Chondrocyte (in vitro differentiated cells): ENCODE measurements around the gene GPR63. TPM values are rescaled to one million over a fixed set of nuclear protein-coding genes. Genes with fewer than 3 reads are reported as not detected.

Experiments
- DNase-seq: peaks from one replicate; pipeline ENCODE4 v3.0.0; 2021; ENCODE audit warnings: mixed read lengths, low spot score
- H3K27ac Mint-ChIP-seq: one replicate; pipeline ENCODE4 v1.8.0; 2021; ENCODE audit warnings: mild to moderate bottlenecking, moderate library complexity, mixed read lengths; ENCODE audit not compliant: unreplicated experiment
- H3K27me3 Mint-ChIP-seq: 2 replicates; pipeline ENCODE4 v1.8.0; 2021; ENCODE audit warnings: low read depth, mixed read lengths
- H3K36me3 Mint-ChIP-seq: 2 replicates; pipeline ENCODE4 v1.8.0; 2021; ENCODE audit warnings: low read depth, mixed read lengths
- H3K4me1 Mint-ChIP-seq: 2 replicates; pipeline ENCODE4 v1.8.0; 2021; ENCODE audit warnings: low read depth, mild to moderate bottlenecking, mixed read lengths
- H3K4me3 Mint-ChIP-seq: one replicate; pipeline ENCODE4 v1.8.0; 2021; ENCODE audit warnings: mild to moderate bottlenecking, moderate library complexity, mixed read lengths; ENCODE audit not compliant: unreplicated experiment
- H3K9me3 Mint-ChIP-seq: 2 replicates; pipeline ENCODE4 v1.8.0; 2021; ENCODE audit warnings: low read depth, mixed read lengths
- CTCF ChIP-seq: fragments of 200-600 bp; sonication (generic); IDR thresholded peaks from 2 replicates; pipeline ENCODE4 v1.5.0; 2021; ENCODE audit warnings: antibody characterized with exemption, mild to moderate bottlenecking, moderate library complexity
- total RNA-seq: library from RNA; stranded (reverse); gene quantifications from 3 replicates; pipeline ENCODE4 v1.2.1, GENCODE V29; 2021

GPR63 gene
- total RNA-seq, 1 donor from 2014 or later: 1.1 TPM

GRCh38 chr6:96844530-96844929, 7.3 kb upstream of the GPR63 start:
- Mint-ChIP-seq H3K27me3 (peaks cover 31% of the 10 kb centered on the region), H3K36me3 (peaks cover 16% of the 10 kb centered on the region), H3K27ac (no peak overlapping the region), H3K9me3 (peaks cover 38% of the 10 kb centered on the region), H3K4me3 (no peak overlapping the region), H3K4me1 (no peaks in the 10 kb centered on the region)
- no peak for DNase-seq
- no peak for TF ChIP-seq CTCF

- Mint-ChIP-seq H3K9me3 (peaks cover 18% of the 10 kb centered on the region), H3K4me3 (no peak overlapping the region), H3K36me3 (peaks cover 5% of the 10 kb centered on the region), H3K27ac (no peak overlapping the region), H3K27me3 (peaks cover 21% of the 10 kb centered on the region), H3K4me1 (peaks cover 13% of the 10 kb centered on the region)
- no peak for DNase-seq
- no peak for TF ChIP-seq CTCF
Measured at GRCh38 chr6:96841345-96841744, 4.1 kb upstream of the GPR63 start.

GRCh38 chr6:96836631-96837080, 621 bp downstream of the GPR63 start:
- Mint-ChIP-seq H3K27me3 (peaks cover 17% of the 10 kb centered on the region), H3K36me3 (no peaks in the 10 kb centered on the region), H3K4me1 (peaks cover 22% of the 10 kb centered on the region), H3K27ac (no peak overlapping the region), H3K4me3 (peak overlapping the region; percentile 81), H3K9me3 (no peaks in the 10 kb centered on the region)
- no peak for DNase-seq
- no peak for TF ChIP-seq CTCF

- H3K4me1 Mint-ChIP-seq: peaks cover 22% of the 10 kb centered on the region
Measured at GRCh38 chr6:96834070-96834469, 3.2 kb downstream of the GPR63 start.

GRCh38 chr6:96832780-96833179, 4.5 kb downstream of the GPR63 start:
- no peak for TF ChIP-seq CTCF
- Mint-ChIP-seq H3K4me1 (peaks cover 18% of the 10 kb centered on the region), H3K9me3 (no peaks in the 10 kb centered on the region), H3K27me3 (peaks cover 11% of the 10 kb centered on the region), H3K4me3 (no peak overlapping the region), H3K36me3 (peaks cover 3% of the 10 kb centered on the region), H3K27ac (no peak overlapping the region)
- DNase-seq: no peak

More at GRCh38 chr6:96834070-96834469, 3.2 kb downstream of the GPR63 start:
- no peak overlapping the region for H3K27ac Mint-ChIP-seq
- no peak for TF ChIP-seq CTCF
- no peaks in the 10 kb centered on the region for H3K9me3 Mint-ChIP-seq
- peaks cover 3% of the 10 kb centered on the region for H3K36me3 Mint-ChIP-seq
- no peak overlapping the region for H3K4me3 Mint-ChIP-seq
- DNase-seq: no peak
- peaks cover 15% of the 10 kb centered on the region for H3K27me3 Mint-ChIP-seq
